Subcutaneous adipose tissue (tissue), 4 donors: ENCODE measurements around the gene ARSB. TPM values are rescaled to one million over a fixed set of nuclear protein-coding genes. Genes with fewer than 3 reads are reported as not detected.

Source experiments
- total RNA-seq, 4 donors: library from RNA; depleted of rRNA; stranded (reverse); fragments of >200 nt; gene quantifications; one replicate each; pipeline ENCODE4 v1.1.0, GENCODE V29; 2016
- TF ChIP-seq, protein P1 (sequence below): fragments of 450-650 bp; IDR thresholded peaks from one replicate; pipeline ENCODE4 v1.5.1; 2016; ENCODE audit warnings: low read depth, mild to moderate bottlenecking, control low read depth, antibody characterized with exemption, moderate library complexity

Gene ARSB
- total RNA-seq, 4 donors from 2014 or later, result 10.9 to 24.8 (median 17.0) TPM

DNA sequence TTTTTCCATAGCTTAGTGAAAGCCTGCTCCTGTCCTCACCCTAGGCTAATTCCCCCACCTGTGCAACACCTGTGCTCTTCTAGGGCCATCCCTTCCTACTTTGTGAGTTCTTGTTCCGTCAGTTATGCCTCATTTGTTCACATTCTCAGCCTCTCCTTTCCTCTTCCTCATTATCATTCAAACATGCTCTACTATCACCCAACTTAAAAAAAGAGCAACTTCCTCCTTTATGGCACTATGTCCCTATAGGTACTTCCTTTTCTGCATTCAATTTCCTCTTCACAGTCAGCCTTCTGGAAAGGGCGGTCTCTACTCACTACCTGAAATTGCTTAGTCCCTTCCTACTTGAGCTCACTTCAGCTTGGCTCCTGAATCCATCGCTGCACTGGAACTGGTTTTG lies 224.7 kb downstream of the ARSB start:
- TF ChIP-seq, protein P1, sequence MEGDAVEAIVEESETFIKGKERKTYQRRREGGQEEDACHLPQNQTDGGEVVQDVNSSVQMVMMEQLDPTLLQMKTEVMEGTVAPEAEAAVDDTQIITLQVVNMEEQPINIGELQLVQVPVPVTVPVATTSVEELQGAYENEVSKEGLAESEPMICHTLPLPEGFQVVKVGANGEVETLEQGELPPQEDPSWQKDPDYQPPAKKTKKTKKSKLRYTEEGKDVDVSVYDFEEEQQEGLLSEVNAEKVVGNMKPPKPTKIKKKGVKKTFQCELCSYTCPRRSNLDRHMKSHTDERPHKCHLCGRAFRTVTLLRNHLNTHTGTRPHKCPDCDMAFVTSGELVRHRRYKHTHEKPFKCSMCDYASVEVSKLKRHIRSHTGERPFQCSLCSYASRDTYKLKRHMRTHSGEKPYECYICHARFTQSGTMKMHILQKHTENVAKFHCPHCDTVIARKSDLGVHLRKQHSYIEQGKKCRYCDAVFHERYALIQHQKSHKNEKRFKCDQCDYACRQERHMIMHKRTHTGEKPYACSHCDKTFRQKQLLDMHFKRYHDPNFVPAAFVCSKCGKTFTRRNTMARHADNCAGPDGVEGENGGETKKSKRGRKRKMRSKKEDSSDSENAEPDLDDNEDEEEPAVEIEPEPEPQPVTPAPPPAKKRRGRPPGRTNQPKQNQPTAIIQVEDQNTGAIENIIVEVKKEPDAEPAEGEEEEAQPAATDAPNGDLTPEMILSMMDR, result no peak

DNA sequence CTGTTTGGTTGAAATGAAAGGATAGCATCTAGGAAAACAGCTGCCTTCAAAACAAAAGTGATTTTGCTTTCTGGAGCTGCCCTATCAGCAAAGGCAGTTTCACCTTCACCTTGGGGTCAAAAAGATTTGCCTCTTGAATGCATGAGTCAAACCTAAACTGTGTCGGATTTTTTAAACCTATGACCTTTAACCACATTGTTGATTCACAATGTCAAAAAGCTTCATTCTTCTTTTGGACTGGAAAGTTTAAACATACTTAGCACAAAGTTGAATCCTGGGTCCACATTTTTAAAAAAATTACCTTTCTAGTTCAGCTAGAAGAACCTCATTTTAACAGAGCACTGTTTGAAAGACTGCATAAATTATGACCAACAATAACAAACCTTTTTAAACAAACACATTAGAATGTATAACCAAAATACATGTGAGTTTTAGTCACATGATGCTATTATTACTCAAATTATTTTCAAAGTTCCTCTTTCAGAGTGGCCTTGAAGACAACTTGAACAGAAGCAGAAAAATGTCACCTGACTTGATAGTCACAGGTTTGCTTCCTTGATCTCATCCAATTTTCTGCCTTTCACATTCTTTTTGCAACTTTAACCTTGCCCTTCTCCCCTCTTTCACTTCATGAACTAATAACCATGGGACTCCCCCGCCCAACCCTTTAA lies 226.8 kb downstream of the ARSB start:
- TF ChIP-seq, protein P1, result no peak

DNA sequence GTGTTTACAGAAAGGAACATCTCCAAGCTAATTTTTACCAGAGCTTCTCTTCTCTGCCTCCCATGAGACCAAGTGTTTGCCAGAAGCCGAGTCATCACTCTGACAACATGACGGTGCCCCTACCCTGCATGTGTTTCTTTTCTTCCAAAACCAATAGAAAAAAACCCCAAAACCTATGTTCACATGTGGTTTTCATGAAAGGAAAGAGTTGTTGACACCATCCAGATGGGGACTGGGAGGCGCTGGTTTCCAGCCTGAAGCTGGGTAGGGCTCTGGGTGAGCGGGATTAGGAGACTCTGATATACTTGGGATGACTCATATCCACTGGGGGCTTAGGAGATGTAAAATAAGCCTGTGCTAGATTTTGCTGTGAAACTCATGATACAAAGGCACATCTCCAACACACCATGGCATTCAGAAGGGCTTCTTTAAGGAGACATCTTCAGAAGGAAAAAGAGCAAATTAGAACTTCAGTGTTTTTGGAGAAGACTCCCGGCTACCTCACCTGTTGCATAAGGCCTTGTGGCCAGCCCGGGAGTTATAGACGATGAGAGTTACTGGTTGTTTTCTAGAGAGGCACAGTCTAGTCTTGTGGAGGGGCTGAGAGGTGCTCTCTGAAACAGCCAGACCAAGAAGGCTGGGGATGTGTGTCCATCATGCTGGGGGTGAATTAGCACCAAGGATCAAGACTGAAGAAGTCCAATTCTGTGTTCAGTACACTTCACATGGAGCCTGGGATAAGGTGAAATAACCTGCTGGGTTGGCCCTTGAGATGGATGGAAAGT lies 227.6 kb downstream of the ARSB start:
- TF ChIP-seq, protein P1, result no peak

DNA sequence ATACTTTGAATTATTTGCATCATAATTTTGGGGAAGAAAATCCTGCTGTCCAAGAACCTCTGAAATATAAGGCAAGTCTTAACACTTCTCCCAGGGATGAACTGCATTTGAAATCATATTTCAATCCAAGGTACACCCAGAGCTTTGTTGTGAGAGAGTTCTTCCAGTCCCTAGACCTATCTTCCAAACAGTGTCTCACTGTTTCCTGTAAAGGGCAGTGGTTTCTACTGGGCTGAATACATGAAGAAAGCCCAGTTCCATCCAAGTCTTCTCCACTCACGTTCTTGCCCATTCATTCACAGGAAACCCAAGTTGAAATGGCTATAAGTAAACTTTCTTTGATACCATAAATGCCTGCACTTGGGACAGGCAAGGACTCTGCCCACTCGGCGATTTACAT lies 228.3 kb downstream of the ARSB start:
- TF ChIP-seq, protein P1, result no peak

DNA sequence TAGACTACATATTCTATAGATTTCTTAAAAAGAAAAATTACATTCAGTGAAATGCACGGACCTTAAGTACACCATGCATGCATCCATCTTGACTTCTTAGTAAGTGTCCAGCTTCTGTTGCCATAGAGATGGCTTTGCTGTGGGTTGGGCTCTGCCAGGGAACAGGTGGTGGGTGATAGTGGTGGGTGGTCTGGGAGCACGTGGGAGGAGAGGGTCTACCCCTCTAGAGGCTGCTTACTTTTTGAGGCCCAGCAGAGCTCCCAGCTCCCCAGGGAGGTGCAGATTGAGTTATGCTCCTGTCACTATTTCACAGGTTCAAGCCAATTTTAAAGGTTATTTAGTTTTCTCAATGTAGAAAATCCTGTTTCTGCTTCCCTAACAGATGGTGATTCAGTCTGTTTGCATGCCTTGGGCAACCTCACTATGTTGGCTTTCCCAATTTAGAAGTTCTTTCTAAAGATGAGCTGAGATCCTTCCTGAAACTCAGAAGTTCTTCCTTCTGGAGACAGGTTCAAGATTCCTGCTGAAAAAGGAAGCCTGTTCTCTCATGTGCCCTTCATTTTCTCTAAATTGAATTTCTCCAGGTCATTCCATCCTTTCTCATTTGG lies 229.2 kb downstream of the ARSB start:
- TF ChIP-seq, protein P1, result no peak

GRCh38 chr5:78754655-78755054 lies 230.5 kb downstream of the ARSB start:
- TF ChIP-seq, protein P1, result no peak

DNA sequence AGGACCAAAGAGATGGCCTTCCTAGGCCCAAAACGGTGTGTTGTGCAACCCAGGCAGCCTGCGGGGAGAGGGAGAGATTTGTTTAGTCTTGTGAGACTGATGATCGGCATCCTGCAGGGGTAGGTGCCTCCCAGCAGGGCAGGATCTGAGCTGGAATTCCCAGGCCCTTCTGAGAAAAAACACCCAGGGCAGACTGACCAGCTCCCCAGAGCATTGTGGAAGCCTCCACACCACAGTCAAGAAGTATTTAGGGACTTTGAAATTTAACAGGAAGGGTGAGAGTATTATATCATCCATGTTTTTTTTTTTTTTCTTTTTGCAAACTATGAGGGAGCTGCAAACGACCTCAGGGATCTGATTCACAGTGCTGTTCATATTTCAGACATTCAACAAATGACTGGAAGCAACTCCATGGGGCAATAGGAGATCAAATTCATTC lies 232.0 kb downstream of the ARSB start:
- TF ChIP-seq, protein P1, result no peak
